ENCODE data around the gene GRID2IP.
"Not testable (repeated sequence)": the region's sequence is repeated elsewhere in the genome, so short reads cannot be mapped to it uniquely, and the experiment has no call there.

GRID2IP gene

DNA sequence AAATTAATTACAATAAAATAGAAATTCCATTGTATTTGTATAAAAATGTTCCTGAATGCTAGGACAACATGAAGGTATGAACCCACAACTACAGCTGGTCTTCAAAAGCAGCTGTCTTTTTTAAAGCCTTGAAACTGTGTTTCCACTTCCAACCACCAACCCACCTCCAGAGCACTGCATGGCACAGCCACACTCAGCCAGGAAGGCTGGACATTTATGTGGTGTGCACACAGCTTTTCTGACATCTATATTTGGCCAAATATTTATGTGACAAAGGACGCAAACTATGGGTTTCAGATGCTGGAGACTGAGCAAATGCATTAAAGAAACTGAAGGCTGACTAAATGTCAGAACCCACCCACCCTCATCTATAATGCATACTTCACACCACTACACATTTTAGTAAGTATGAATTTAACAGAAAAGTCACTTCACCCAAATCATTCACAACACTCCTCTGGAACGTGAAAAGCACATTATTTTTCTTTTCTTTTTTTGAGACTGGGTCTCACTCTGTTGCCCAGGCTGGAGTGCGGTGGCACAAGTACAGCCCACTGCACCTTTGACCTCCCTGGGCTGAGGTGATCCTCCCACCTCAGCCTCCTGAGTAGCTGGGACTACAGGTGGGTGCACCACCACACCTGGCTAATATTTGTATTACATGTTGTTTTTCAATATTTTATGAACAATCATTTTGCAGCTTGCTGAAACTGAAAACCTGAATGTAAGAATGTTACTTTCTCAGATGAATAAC lies 75.7 kb downstream of the GRID2IP start:
- no peak for DNase-seq (ENCODE audit: low spot score)
- TF ChIP-seq, protein P1, sequence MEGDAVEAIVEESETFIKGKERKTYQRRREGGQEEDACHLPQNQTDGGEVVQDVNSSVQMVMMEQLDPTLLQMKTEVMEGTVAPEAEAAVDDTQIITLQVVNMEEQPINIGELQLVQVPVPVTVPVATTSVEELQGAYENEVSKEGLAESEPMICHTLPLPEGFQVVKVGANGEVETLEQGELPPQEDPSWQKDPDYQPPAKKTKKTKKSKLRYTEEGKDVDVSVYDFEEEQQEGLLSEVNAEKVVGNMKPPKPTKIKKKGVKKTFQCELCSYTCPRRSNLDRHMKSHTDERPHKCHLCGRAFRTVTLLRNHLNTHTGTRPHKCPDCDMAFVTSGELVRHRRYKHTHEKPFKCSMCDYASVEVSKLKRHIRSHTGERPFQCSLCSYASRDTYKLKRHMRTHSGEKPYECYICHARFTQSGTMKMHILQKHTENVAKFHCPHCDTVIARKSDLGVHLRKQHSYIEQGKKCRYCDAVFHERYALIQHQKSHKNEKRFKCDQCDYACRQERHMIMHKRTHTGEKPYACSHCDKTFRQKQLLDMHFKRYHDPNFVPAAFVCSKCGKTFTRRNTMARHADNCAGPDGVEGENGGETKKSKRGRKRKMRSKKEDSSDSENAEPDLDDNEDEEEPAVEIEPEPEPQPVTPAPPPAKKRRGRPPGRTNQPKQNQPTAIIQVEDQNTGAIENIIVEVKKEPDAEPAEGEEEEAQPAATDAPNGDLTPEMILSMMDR (IDR thresholded peaks at IDR 0.05; ENCODE audit: borderline replicate concordance, control extremely low read depth, extremely low read depth, insufficient read depth, missing control alignments), result no peak
- in situ Hi-C loops (cut with MboI; ENCODE audit: low sequenced_read_pairs, unreplicated experiment), result no loop called here

DNA sequence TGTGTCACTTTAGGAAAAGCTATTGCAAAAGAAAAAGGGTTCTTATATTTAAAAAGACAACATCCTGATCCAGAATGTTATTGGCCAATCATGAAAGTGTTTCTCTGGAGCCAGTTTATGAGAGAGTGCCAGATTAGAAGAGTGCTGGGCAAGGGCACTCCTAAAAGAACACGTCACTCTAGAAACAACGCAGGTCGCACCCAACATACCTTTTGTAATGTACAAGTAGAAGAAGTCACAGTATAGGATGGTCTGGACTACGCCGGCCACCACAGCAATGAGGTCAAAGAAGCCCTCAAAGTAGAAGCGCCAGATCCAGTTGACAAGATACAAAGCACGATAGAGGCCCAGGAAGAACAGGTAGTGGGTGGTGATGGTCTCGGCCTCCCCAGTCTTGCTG lies 85.4 kb downstream of the GRID2IP start:
- in situ Hi-C loops (cut with MboI; ENCODE audit: low sequenced_read_pairs, unreplicated experiment), result no loop called here
- DNase-seq (ENCODE audit: low spot score), result no peak
- TF ChIP-seq, protein P1 (IDR thresholded peaks at IDR 0.05; ENCODE audit: borderline replicate concordance, control extremely low read depth, extremely low read depth, insufficient read depth, missing control alignments), result no peak

DNA sequence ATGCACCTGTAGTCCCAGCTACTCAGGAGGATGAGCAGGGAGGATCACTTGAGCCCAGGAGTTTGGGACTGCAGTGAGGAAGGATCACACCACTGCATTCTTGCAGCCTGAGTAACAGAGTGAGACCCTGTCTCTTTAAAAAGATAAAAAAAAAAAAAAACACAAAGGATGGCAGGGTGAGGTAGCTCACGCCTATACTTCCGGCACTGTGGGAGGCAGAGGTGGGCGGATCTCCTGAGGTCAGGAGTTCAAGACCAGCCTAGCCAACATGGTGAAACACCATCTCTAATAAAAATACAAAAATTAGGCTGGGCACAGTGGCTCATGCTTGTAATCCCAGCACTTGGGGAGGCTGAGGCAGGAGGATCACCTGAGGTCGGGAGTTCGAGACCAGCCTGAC lies 87.7 kb downstream of the GRID2IP start:
- in situ Hi-C loops (cut with MboI; ENCODE audit: low sequenced_read_pairs, unreplicated experiment); DNase-seq (ENCODE audit: low spot score): not testable (repeated sequence)

DNA sequence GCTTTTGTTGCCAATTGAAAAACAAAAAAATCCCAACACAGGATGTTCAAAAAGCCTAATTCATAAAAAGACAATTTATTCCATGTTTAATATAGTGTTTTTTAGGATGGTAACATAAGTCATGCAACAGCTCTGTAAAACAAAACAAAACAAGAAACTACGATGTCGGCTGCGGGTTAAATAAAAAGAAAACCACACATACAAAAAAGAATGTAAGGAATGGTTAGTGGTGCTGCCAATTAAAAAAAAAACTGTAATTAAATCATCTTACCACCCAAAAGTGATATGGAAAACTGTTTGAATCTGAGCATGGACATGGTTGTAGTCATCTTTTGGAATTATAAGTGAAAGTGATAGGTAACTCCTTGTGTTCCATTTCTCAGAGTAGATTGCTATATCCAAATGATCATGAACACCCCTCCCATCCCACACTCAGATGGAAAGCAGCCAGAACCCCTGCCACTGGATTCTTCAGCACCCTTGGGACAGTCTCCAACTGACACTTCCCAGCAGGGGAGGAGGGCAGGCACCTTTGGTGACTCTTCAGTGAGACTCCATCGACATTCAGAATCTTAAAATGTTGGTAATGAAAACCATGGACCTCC lies 89.2 kb downstream of the GRID2IP start:
- DNase-seq (ENCODE audit: low spot score), result no peak
- in situ Hi-C loops (cut with MboI; ENCODE audit: low sequenced_read_pairs, unreplicated experiment), result no loop called here
- TF ChIP-seq, protein P1 (IDR thresholded peaks at IDR 0.05; ENCODE audit: borderline replicate concordance, control extremely low read depth, extremely low read depth, insufficient read depth, missing control alignments), result no peak

DNA sequence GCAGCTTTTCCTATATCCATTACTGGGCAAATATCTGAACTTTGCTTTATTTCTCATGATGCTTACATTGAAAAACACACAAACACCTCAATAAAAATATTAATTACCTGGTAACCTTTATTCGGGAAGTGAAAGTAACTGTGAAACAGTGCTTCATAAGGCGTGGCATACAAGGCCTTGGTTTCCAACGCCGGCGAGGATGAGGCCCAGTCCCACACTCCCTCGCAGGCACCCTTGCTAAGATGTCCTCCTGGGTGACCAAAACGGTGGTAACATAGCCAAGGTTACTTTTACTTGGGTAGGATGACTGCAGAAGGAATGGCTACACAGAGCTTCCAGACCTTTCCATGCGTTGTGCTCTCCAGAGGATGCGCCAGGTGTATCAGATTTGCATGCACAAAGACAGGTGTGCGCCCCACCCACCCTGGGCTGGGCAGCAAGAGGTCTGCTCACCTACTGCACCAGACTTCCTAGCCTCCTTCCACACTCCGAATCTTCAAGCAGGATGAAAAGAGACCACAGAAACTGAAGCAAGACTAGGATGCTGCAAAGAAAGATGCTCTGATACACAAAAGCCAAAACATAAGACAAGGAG lies 90.2 kb downstream of the GRID2IP start:
- in situ Hi-C loops (cut with MboI; ENCODE audit: low sequenced_read_pairs, unreplicated experiment), result no loop called here
- TF ChIP-seq, protein P1 (IDR thresholded peaks at IDR 0.05; ENCODE audit: borderline replicate concordance, control extremely low read depth, extremely low read depth, insufficient read depth, missing control alignments), result no peak

DNA sequence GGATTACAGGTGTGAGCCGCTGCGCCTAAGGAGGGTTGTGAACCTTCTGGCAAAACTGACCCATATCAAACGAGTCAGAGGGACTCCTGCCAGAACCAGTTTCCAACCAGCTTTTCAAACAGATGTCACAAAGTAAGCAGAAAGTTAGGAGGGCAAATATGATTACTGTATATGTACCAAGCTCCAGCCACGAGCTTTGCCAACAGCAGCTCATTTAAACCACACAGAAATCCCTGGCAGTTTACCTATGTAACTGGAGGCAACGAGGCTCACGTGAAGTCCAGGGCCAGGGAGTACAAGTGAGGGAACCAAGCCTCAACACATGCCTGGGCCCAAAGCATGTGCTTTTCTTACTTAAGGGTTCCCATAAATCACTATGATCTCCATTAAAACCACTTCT lies 91.0 kb downstream of the GRID2IP start:
- in situ Hi-C loops (cut with MboI; ENCODE audit: low sequenced_read_pairs, unreplicated experiment), result no loop called here
- DNase-seq (ENCODE audit: low spot score), result no peak
- TF ChIP-seq, protein P1 (IDR thresholded peaks at IDR 0.05; ENCODE audit: borderline replicate concordance, control extremely low read depth, extremely low read depth, insufficient read depth, missing control alignments), result no peak

More for the DNA sequence above, 90.2 kb downstream of the GRID2IP start:
- DNase-seq (ENCODE audit: low spot score), result no peak

DNA sequence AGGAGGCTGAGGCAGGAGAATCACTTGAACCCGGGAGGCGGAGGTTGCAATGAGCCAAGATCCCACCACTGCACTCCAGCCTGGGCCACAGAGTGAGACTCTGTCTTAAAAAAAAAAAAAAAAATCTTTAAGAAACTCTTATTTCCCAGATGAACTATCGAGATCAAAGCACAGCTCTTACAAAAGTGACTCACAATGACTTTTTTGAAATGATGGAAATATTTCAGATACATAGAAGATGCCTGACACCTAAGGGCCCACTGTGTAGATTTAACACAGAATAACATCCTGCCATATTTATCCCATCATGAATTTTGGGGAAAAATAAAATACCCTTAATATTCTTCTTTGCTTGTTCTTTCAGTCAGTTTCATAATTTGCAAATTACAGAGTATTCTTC lies 92.6 kb downstream of the GRID2IP start:
- DNase-seq (ENCODE audit: low spot score); in situ Hi-C loops (cut with MboI; ENCODE audit: low sequenced_read_pairs, unreplicated experiment): not testable (repeated sequence)

Data from GM13976 (cell line).